ENCODE measurements around the gene VSIG10L2.

VSIG10L2 gene

DNA sequence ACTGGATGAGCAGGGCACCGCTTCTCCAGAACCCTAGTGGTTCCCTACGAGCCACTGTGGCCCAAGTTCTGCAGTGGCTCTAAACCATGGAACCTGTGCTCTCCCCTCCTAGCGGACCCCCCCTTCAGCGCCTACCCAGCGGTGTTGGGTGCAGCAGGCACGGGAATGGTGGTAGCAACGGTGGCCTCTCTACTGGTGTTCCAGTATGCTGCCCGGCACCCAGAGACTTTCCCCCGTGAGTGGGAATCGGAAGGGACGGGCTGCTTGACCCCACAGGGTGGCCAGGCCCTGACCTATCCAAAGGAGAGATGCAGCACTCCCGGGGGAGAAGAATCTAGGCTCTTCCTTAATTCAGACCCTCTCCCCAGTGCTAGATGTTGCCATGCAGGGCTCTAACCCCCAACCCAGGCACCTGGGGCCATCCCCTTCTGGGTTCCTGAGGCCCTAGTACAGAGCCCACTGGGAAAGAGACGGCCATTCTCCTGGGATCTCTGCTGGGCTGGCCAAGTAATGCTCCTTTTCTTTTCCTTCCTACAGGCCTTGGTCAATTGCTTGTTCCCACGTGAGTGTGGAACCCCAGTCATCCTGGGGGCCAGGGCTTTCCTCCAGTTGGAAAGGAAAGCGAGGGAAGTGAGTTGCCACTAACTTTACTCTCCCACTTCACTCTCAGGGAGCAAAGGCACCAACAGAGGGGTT, 9.2 kb downstream of the VSIG10L2 start:
- no peak overlapping the region for H3K4me3 ChIP-seq (ENCODE audit: control insufficient read depth, low read depth, low read length)
- TF ChIP-seq, protein P1, sequence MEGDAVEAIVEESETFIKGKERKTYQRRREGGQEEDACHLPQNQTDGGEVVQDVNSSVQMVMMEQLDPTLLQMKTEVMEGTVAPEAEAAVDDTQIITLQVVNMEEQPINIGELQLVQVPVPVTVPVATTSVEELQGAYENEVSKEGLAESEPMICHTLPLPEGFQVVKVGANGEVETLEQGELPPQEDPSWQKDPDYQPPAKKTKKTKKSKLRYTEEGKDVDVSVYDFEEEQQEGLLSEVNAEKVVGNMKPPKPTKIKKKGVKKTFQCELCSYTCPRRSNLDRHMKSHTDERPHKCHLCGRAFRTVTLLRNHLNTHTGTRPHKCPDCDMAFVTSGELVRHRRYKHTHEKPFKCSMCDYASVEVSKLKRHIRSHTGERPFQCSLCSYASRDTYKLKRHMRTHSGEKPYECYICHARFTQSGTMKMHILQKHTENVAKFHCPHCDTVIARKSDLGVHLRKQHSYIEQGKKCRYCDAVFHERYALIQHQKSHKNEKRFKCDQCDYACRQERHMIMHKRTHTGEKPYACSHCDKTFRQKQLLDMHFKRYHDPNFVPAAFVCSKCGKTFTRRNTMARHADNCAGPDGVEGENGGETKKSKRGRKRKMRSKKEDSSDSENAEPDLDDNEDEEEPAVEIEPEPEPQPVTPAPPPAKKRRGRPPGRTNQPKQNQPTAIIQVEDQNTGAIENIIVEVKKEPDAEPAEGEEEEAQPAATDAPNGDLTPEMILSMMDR (IDR thresholded peaks at IDR 0.05; ENCODE audit: control insufficient read depth, insufficient read depth, low read depth, low read length, missing control alignments), result no peak
- no peak for DNase-seq (ENCODE audit: low read depth)

DNA sequence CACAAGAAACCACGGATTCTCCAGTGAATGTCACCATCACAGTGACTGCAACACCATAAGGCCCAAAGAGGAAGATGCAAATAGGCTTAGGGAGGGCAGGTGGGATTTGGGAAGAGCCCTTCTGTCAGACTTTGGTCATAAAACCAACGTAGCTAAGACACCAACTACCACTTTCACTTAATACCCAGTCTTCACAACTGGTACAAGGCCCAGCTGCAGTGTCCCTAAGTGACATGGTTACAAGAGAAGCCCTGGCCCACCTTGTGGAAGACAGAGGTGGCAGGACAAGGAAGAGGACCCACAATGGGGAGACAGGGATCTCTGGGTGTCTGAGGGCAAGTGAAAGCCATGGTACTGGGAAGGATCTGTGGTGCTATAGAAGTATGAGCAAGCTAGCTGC, 10.0 kb downstream of the VSIG10L2 start:
- H3K4me3 ChIP-seq (ENCODE audit: control insufficient read depth, low read depth, low read length), result no peak overlapping the region
- TF ChIP-seq, protein P1 (IDR thresholded peaks at IDR 0.05; ENCODE audit: control insufficient read depth, insufficient read depth, low read depth, low read length, missing control alignments), result no peak
- DNase-seq (ENCODE audit: low read depth), result no peak

DNA sequence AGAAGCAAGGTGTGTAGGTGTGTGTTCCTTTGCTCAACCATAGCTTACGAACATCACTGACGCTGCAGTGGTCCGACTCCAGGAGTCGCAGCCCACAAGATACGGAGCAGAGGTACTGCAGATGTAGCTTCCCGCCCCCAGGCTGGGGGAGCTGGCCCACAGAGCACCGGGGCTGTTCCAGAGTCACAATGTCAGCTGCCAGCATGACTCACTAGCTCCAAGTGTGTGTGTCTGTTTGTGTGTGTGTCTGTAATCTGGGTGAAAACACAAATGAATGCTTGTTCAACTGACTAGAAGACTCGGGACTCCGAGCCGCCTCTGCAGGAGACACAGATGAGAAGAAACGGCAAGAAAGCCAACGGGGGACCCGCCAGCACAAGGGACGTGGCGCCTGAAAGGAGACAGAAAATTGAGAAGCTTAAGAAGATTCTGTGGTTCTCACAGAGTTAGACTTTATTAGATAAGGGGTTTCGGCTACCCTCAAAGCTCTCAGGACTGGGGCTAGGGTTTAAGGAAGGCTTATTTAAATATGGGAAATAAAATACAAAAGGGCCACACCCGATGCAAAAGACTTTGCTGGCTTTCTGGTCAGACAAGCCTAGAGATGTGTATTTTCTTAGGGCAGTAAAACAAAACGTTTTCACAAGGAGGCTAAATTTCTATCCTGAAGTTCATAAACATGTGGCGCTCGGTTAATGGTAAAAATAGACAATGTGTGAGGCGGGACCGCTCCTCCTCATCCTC, 10.7 kb downstream of the VSIG10L2 start:
- TF ChIP-seq, protein P1 (IDR thresholded peaks at IDR 0.05; ENCODE audit: control insufficient read depth, insufficient read depth, low read depth, low read length, missing control alignments), result no peak
- no peak for DNase-seq (ENCODE audit: low read depth)

DNA sequence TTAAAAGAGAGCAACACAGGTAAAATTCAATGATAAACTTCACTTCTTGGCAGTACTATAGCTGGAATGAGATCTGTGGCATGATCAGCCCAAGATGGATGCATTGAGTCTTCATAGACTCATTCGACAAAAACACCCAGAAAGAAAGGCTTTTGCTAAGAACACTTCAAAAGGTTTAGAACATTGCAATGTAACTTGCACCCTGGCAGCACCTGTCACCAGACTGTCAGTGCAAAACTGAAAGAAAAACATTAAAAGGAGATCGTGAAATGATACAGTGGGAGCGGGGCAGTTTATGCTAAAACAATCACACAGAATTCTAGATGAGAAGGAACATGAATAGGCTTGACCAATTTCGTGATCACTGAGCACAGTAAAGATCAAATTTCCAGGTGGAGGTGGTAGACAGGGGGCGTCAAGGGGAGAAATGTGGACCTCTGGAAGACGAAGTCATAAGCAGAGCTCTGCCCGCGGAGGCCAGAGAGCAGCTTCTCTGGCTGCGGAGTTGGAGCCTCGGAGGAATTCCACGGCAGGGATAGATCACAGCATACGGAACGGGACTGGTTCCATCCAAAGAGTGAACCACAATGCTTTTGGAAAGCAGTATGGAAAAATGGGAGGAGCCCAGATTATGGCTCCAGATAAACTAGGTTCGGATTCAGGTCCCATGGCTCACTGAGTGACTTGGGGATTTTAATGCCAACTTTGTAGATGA, 11.9 kb downstream of the VSIG10L2 start:
- no peak for DNase-seq (ENCODE audit: low read depth)
- H3K4me3 ChIP-seq (ENCODE audit: control insufficient read depth, low read depth, low read length), result no peak overlapping the region
- TF ChIP-seq, protein P1 (IDR thresholded peaks at IDR 0.05; ENCODE audit: control insufficient read depth, insufficient read depth, low read depth, low read length, missing control alignments), result no peak

More for the DNA sequence above, 10.7 kb downstream of the VSIG10L2 start:
- no peak overlapping the region for H3K4me3 ChIP-seq (ENCODE audit: control insufficient read depth, low read depth, low read length)

DNA sequence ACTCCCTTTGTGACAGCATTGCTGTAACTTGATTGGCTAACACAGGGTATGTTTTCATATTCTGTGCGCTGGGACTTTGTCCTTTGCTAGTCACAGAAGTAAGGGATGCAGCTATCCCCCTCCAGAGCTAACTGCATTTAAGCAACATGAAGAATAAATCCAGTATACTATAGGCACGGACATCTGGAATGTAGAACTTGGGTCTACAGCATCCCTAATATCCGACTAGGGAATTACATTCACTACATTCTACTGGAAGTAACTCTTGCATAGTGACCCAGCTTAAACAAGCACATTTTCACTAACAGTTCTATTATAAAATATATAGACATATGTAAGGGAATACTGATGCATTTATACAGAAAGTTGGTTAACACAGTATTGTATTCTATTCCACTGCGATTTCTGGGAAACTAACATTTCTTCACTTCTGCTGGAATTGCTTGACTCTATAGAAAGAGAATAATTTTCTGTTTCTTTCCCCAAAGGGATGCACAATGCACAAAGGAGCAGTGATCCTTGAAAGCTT, 13.1 kb downstream of the VSIG10L2 start:
- DNase-seq (ENCODE audit: low read depth), result no peak
- no peak overlapping the region for H3K4me3 ChIP-seq (ENCODE audit: control insufficient read depth, low read depth, low read length)
- TF ChIP-seq, protein P1 (IDR thresholded peaks at IDR 0.05; ENCODE audit: control insufficient read depth, insufficient read depth, low read depth, low read length, missing control alignments), result no peak

DNA sequence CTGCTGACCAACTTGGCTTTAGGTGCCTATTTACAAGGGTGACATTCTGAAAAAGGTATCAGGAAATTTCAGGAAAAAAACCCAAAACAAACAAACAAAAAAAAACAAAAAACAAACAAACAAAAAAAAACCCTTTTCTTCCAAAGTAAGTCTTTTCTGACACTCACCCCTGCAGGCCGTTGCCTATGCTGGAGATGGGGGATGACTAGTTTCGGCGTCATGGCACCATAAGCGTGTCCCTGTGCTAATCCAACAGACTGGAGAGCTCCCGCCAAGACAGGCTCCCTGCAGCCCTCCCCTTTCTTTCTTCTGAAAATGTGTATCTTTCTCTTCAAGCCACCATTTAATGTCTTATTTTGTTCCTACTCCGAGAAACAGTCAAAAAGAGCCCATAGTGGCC, 13.7 kb downstream of the VSIG10L2 start:
- TF ChIP-seq, protein P1 (IDR thresholded peaks at IDR 0.05; ENCODE audit: control insufficient read depth, insufficient read depth, low read depth, low read length, missing control alignments), result no peak
- no peak for DNase-seq (ENCODE audit: low read depth)
- no peak overlapping the region for H3K4me3 ChIP-seq (ENCODE audit: control insufficient read depth, low read depth, low read length)

Data from AG09309 (cell line).